ENCODE measurements around the gene RIC3. TPM values are rescaled to one million over a fixed set of nuclear protein-coding genes. Genes with fewer than 3 reads are reported as not detected.

The RIC3 gene
- total RNA-seq, 1 experiment from 2014 or later: 23.7 TPM

DNA sequence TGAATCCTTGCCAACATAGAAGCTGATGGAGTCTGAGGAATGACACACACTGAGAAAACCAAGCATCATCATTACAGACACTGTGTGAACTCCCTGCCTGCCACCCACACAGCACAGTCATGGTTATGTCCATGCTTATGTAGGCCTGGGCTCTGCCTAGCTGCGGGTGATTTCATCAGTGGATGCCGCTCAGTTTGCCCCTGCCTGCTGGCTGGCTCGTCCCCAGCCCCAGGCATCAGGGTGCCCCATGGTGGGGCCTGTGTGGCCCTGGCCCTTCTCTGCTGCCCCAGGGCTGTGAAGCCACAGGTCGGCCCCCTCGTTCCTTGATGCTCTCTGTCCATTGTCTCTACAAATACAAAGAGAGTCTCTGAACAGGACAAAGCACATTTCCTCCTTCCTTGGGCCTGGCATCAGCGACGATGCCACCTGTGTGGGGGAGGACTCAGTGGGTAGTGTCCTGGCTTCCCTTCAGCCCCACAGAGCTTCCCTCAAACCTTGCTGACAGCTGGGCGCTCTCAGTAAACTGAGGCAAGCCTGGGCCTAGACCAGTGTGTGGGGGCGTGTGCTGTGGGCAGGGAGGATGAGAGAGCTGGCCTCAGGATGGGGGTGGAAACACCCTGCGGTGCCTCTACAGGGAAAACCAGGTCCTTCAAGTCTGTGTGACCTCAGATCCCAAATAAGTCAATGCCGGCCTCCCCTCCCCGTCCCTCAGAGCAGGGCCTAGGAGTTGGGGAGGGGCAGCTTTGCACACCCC lies 107.8 kb downstream of the RIC3 start:
- Histone ChIP-seq H3K79me2 (ENCODE audit: insufficient read depth, low read length) (no peaks in the 10 kb centered on the region), H4K20me1 (ENCODE audit: control insufficient read depth, insufficient read depth, insufficient read length) (peaks cover 3% of the 10 kb centered on the region), H3K9ac (ENCODE audit: extremely low read depth, insufficient read length, low read length) (no peak overlapping the region), H2BK5ac (ENCODE audit: insufficient read length, low read length) (no peak overlapping the region), H3T11ph (ENCODE audit: low read length) (no peak overlapping the region), H3K14ac (ENCODE audit: insufficient read depth, low read length) (no peak overlapping the region), H3K27ac (ENCODE audit: insufficient read length, low read depth, low read length) (no peak overlapping the region), H4K5ac (ENCODE audit: insufficient read length, low read depth, low read length) (no peak overlapping the region), H2BK15ac (ENCODE audit: low read depth, low read length) (no peak overlapping the region), H3K27me3 (ENCODE audit: insufficient read depth, low read length) (no peaks in the 10 kb centered on the region), H3K9me3 (ENCODE audit: control insufficient read depth, low read depth, low read length) (no peaks in the 10 kb centered on the region), H3K79me1 (ENCODE audit: insufficient read depth, low read depth, low read length, poor library complexity, severe bottlenecking) (no peaks in the 10 kb centered on the region), H2AK5ac (ENCODE audit: insufficient read length, low read length) (no peak overlapping the region), H3K4ac (ENCODE audit: low read depth, low read length) (no peak overlapping the region), H3K4me2 (ENCODE audit: insufficient read depth, insufficient read length, low read length) (no peak overlapping the region), H2BK120ac (ENCODE audit: low read depth, low read length, poor library complexity, severe bottlenecking) (no peak overlapping the region), H4K91ac (ENCODE audit: insufficient read length, low read depth, low read length) (no peak overlapping the region), H2BK20ac (ENCODE audit: low read depth, low read length, poor library complexity, severe bottlenecking) (no peak overlapping the region), H4K8ac (replicated peaks; ENCODE audit: insufficient read length, low read depth, low read length) (no peak overlapping the region), H2BK12ac (ENCODE audit: insufficient read length, low read depth, low read length) (no peak overlapping the region), H3K23ac (ENCODE audit: insufficient read length, low read depth, low read length) (no peak overlapping the region), H3K23me2 (ENCODE audit: insufficient read length, low read depth, low read length, poor library complexity, severe bottlenecking) (no peaks in the 10 kb centered on the region), H3K56ac (ENCODE audit: insufficient read length, low read depth, low read length) (no peak overlapping the region), H3K4me1 (ENCODE audit: insufficient read depth, low read length) (peaks cover 3% of the 10 kb centered on the region; the same call in 1 of the 2 replicates), H3K18ac (ENCODE audit: insufficient read length, low read depth, low read length) (no peak overlapping the region), H2AFZ (ENCODE audit: low read length) (no peak overlapping the region)
- WGBS (ENCODE audit: extremely low coverage, insufficient read length, low lambda C conversion rate): no CpG with 5 or more reads among the region's 12 CpGs
- Mint-ChIP-seq H3K4me3 (no peak overlapping the region), H3K36me3 (ENCODE audit: insufficient read depth in 1 of 3, low read depth in 3 of 3) (no peaks in the 10 kb centered on the region; a peak in 1 of 7 replicates), H3K9me3 (no peaks in the 10 kb centered on the region), H3K27ac (no peak overlapping the region), H3K27me3 (ENCODE audit: low read depth) (peaks cover 7% of the 10 kb centered on the region), H3K4me1 (peaks cover 7 to 20% of the 10 kb centered on the region in 2 experiments)
- no peak for DNase-seq
- TF ChIP-seq, protein P1, sequence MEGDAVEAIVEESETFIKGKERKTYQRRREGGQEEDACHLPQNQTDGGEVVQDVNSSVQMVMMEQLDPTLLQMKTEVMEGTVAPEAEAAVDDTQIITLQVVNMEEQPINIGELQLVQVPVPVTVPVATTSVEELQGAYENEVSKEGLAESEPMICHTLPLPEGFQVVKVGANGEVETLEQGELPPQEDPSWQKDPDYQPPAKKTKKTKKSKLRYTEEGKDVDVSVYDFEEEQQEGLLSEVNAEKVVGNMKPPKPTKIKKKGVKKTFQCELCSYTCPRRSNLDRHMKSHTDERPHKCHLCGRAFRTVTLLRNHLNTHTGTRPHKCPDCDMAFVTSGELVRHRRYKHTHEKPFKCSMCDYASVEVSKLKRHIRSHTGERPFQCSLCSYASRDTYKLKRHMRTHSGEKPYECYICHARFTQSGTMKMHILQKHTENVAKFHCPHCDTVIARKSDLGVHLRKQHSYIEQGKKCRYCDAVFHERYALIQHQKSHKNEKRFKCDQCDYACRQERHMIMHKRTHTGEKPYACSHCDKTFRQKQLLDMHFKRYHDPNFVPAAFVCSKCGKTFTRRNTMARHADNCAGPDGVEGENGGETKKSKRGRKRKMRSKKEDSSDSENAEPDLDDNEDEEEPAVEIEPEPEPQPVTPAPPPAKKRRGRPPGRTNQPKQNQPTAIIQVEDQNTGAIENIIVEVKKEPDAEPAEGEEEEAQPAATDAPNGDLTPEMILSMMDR (conservative IDR thresholded peaks at IDR 0.05): no peak

Data from H9 (cell line).